ENCODE data around the gene ZCCHC24. TPM values are rescaled to one million over a fixed set of nuclear protein-coding genes. Genes with fewer than 3 reads are reported as not detected.

Gene ZCCHC24
- polyA plus RNA-seq, 1 of the 3 experiments (the other 2 are of a cell fraction), result 15.8 TPM

- Histone ChIP-seq H3K27me3 (ENCODE audit: insufficient read depth) (no peaks in the 10 kb centered on the region), H3K9ac (no peak overlapping the region), H3F3A (replicated peaks; ENCODE audit: insufficient read depth) (peaks cover 11% of the 10 kb centered on the region), H2AFZ (ENCODE audit: low read depth) (no peak overlapping the region), H3K9me3 (no peaks in the 10 kb centered on the region), H3K9me2 (no peaks in the 10 kb centered on the region), H3K27ac (ENCODE audit: low read depth in 2 of 2, low read length in 1 of 2) (no peak overlapping the region), H3K79me2 (ENCODE audit: insufficient read depth) (peaks cover 52% of the 10 kb centered on the region), H3K36me3 (replicated peaks in 1 of 2; ENCODE audit: control insufficient read depth in 1 of 2, insufficient read depth in 2 of 2, low read length in 1 of 2) (peaks cover 57 to 65% of the 10 kb centered on the region in 2 experiments), H4K20me1 (ENCODE audit: insufficient read depth) (peaks cover 18% of the 10 kb centered on the region; the same call in 1 of the 2 replicates), H3K4me3 (ENCODE audit: low read depth in 2 of 2, low read length in 1 of 2) (no peak overlapping the region), H3K4me2 (no peak overlapping the region), H3K4me1 (ENCODE audit: control insufficient read depth in 1 of 2, insufficient read depth in 2 of 2, low read depth in 1 of 2, low read length in 1 of 2) (peaks cover 13 to 29% of the 10 kb centered on the region in 2 experiments; a peak in 3 of 4 replicates)
- ChIA-PET POLR2A (no interaction called here), CTCF (interaction anchor here (1.4 kb wide), 1 partner anchor 22 kb away, joined by 3 read pairs; no protein-coding TSS in a partner anchor)
- WGBS (ENCODE audit: low lambda C conversion rate), result 97% methylated on average over 11 of the region's 13 CpGs
- TF ChIP-seq CTCF (IDR thresholded peaks at IDR 0.05), result no peak
- no peak for TF ChIP-seq FOXJ3 (CRISPR knock-in tag; IDR thresholded peaks at IDR 0.05)
- no peak for TF ChIP-seq RFX5 (IDR thresholded peaks at IDR 0.05; ENCODE audit: low read length)
- TF ChIP-seq EZH2phosphoT487 (IDR thresholded peaks at IDR 0.05; ENCODE audit: borderline replicate concordance, low read depth), result no peak
- TF ChIP-seq GABPA (IDR thresholded peaks at IDR 0.05; ENCODE audit: low read depth), result no peak
- TF ChIP-seq ZBTB33 (IDR thresholded peaks at IDR 0.05; ENCODE audit: borderline replicate concordance, low read depth), result no peak
- no peak for TF ChIP-seq NRF1 (IDR thresholded peaks at IDR 0.05; ENCODE audit: low read depth, low read length)
- TF ChIP-seq GATA2 (CRISPR knock-in tag; IDR thresholded peaks at IDR 0.05), result no peak
- no peak for TF ChIP-seq ELF1 (IDR thresholded peaks at IDR 0.05)
- no peak for DNase-seq
These were observed 94.1 kb downstream of the ZCCHC24 start for GRCh38 chr10:79351332-79351731.

- Histone ChIP-seq H3K9me2 (no peaks in the 10 kb centered on the region), H3K79me2 (ENCODE audit: insufficient read depth) (peaks cover 52% of the 10 kb centered on the region), H3K4me2 (no peak overlapping the region), H3K4me1 (ENCODE audit: control insufficient read depth in 1 of 2, insufficient read depth in 2 of 2, low read depth in 1 of 2, low read length in 1 of 2) (peaks cover 13 to 36% of the 10 kb centered on the region in 2 experiments; a peak in 3 of 4 replicates), H3K4me3 (ENCODE audit: low read depth in 2 of 2, low read length in 1 of 2) (no peak overlapping the region), H3F3A (replicated peaks; ENCODE audit: insufficient read depth) (peaks cover 7% of the 10 kb centered on the region), H3K9me3 (no peaks in the 10 kb centered on the region), H2AFZ (ENCODE audit: low read depth) (no peak overlapping the region), H3K27ac (ENCODE audit: low read depth in 2 of 2, low read length in 1 of 2) (no peak overlapping the region), H4K20me1 (ENCODE audit: insufficient read depth) (peaks cover 18% of the 10 kb centered on the region; the same call in 1 of the 2 replicates), H3K9ac (no peak overlapping the region), H3K27me3 (ENCODE audit: insufficient read depth) (no peaks in the 10 kb centered on the region), H3K36me3 (replicated peaks in 1 of 2; ENCODE audit: control insufficient read depth in 1 of 2, insufficient read depth in 2 of 2, low read length in 1 of 2) (peaks cover 57 to 65% of the 10 kb centered on the region in 2 experiments)
- 95% methylated on average over 19 of the region's 21 CpGs for WGBS (ENCODE audit: low lambda C conversion rate)
- CTCF ChIA-PET, result interaction anchor here (1.1 to 1.4 kb wide), 2 partner anchors 22 to 38 kb away, joined by 3 read pairs; no protein-coding TSS in a partner anchor
- POLR2A ChIA-PET, result interaction anchor here (0.6 kb wide), 1 partner anchor 72 kb away, joined by 3 read pairs; no protein-coding TSS in a partner anchor
- no peak for DNase-seq
- TF ChIP-seq REST (IDR thresholded peaks at IDR 0.05; ENCODE audit: low read depth, low read length) (no peak), TCF12 (IDR thresholded peaks at IDR 0.05) (no peak), TEAD4 (IDR thresholded peaks at IDR 0.05; ENCODE audit: borderline replicate concordance, insufficient read depth) (no peak), ZBTB33 (IDR thresholded peaks at IDR 0.05; ENCODE audit: borderline replicate concordance, low read depth) (no peak), PBX3 (IDR thresholded peaks at IDR 0.05) (no peak), FOXM1 (IDR thresholded peaks at IDR 0.05; ENCODE audit: low read depth) (no peak), NRF1 (IDR thresholded peaks at IDR 0.05; ENCODE audit: low read depth, low read length) (no peak), RXRA (IDR thresholded peaks at IDR 0.05; ENCODE audit: borderline replicate concordance, low read depth) (no peak)
These were observed 94.8 kb downstream of the ZCCHC24 start for GRCh38 chr10:79350407-79351154.

Data from SK-N-SH (cell line).